Left lung (tissue), 10 donors: ENCODE results near the gene CFAP45. TPM values are rescaled to one million over a fixed set of nuclear protein-coding genes. Genes with fewer than 3 reads are reported as not detected.

Source experiments
- ATAC-seq: fragments of 200-7000 bp; cut with Tn5 transposase; one replicate; pipeline ENCODE4 v1.9.1; 2020; ENCODE audit warnings: moderate library complexity
- DNase-seq, 4 donors: peaks; one replicate each; pipeline ENCODE4 v3.0.0-alpha.2; 2013 to 2020
- H3K27ac ChIP-seq, 2 donors: fragments of 200-600 bp; sonication (generic) in 1 of 2; one replicate each; pipeline versions ENCODE4 v1.5.0 to v1.8.0; 2020 to 2021
- H3K27me3 ChIP-seq, 2 donors: fragments of 200-600 bp; sonication (generic) in 1 of 2; one replicate each; pipeline versions ENCODE4 v1.5.0 to v1.8.0; 2020 to 2021
- H3K36me3 ChIP-seq, 2 donors: fragments of 200-600 bp; sonication (generic) in 1 of 2; one replicate each; pipeline versions ENCODE4 v1.5.0 to v1.8.0; 2020 to 2021
- H3K4me1 ChIP-seq, 2 donors: fragments of 200-600 bp; one replicate each; pipeline ENCODE4 v1.8.0; 2021
- H3K4me3 ChIP-seq, 2 donors: fragments of 200-600 bp; sonication (generic) in 1 of 2; one replicate each; pipeline versions ENCODE4 v1.5.0 to v1.8.0; 2020 to 2021; ENCODE audit warnings: mild to moderate bottlenecking in 1 of 2
- H3K9me3 ChIP-seq, 2 donors: fragments of 200-600 bp; sonication (generic) in 1 of 2; one replicate each; pipeline versions ENCODE4 v1.5.0 to v1.8.0; 2020 to 2021
- intact Hi-C, 2 donors: fragments of 100-400 bp; cut with DNase I; formaldehyde crosslinking; loops; one replicate each; pipeline versions ENCODE4 v1.11.2 to v1.14.2; 2022
- polyA plus RNA-seq, 6 donors: library from polyadenylated mRNA; unstranded; fragments of 120-200 nt; gene quantifications; one replicate each; pipeline ENCODE4 v1.2.1, GENCODE V29; 2013; ENCODE audit not compliant: insufficient read length in 6 of 6
- total RNA-seq, 2 donors: library from RNA; stranded (reverse); fragmentation: NEBNext Ultra II Directional; extraction: Animal tissue kit (Norgen Biotek cat#: 25700); gene quantifications; one replicate each; pipeline ENCODE4 v1.2.1, GENCODE V29; 2021
- TF ChIP-seq, protein P1 (sequence below), 2 donors: fragments of 200-600 bp; sonication (generic) in 1 of 2; IDR thresholded peaks; one replicate each; pipeline versions ENCODE4 v1.5.0 to v1.8.0; 2021; ENCODE audit warnings: antibody characterized with exemption in 2 of 2
- donor health status: DM: no; HTN: yes; CAD: no.
- donor health status: DM: no; HTN: no; CAD: no.

Gene CFAP45
- total and polyA plus RNA-seq, 8 donors = 1.1 to 12.4 (median 6.4) TPM

DNA sequence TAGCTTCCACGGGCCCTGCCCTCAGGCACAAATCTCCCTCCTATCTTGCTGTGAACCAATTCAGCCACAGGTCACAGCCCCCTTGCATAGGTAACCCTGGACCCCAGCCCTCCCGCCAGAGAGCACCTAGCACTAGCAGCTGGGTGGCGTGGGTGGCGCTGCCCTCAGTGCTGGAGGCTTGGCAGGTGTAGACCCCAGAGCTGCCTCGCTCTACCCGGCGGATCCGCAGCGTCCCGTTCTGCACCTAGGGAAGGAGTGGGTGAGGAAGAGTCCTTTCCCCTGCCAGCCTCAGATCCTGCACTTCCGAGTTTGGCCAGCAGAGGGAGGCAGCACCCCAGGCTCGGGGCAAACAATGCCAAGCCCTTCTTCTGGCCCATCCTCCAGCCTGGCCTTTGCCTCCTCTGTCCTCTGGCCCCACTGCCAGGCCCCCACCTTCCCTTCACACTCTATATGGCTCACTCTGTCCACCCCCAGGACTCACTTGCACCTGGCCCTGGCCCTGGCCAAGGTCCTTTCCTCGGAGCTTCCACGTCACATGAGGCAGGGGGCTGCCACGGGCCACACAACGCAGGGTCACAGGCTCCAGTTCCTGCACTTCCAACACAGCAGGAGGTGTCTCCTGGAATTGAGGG, 36.4 kb upstream of the CFAP45 start:
- Histone ChIP-seq H3K36me3 (no peaks in the 10 kb centered on the region), H3K27me3 (no peaks in the 10 kb centered on the region), H3K27ac (no peak overlapping the region), H3K4me1 (peaks cover 11 to 23% of the 10 kb centered on the region in 2 donors), H3K4me3 (no peak overlapping the region), H3K9me3 (no peaks in the 10 kb centered on the region)
- ATAC-seq = peak; percentile 94
- TF ChIP-seq, protein P1, sequence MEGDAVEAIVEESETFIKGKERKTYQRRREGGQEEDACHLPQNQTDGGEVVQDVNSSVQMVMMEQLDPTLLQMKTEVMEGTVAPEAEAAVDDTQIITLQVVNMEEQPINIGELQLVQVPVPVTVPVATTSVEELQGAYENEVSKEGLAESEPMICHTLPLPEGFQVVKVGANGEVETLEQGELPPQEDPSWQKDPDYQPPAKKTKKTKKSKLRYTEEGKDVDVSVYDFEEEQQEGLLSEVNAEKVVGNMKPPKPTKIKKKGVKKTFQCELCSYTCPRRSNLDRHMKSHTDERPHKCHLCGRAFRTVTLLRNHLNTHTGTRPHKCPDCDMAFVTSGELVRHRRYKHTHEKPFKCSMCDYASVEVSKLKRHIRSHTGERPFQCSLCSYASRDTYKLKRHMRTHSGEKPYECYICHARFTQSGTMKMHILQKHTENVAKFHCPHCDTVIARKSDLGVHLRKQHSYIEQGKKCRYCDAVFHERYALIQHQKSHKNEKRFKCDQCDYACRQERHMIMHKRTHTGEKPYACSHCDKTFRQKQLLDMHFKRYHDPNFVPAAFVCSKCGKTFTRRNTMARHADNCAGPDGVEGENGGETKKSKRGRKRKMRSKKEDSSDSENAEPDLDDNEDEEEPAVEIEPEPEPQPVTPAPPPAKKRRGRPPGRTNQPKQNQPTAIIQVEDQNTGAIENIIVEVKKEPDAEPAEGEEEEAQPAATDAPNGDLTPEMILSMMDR (IDR thresholded peaks at IDR 0.05) = peak; percentile 98 to 99
- intact Hi-C loops = loop anchor here in 1 of 2 donors (5.0 kb wide), 1 partner anchor 71 kb away; no protein-coding TSS in a partner anchor
- peak; percentile 45 to 92 (median 62) for DNase-seq

DNA sequence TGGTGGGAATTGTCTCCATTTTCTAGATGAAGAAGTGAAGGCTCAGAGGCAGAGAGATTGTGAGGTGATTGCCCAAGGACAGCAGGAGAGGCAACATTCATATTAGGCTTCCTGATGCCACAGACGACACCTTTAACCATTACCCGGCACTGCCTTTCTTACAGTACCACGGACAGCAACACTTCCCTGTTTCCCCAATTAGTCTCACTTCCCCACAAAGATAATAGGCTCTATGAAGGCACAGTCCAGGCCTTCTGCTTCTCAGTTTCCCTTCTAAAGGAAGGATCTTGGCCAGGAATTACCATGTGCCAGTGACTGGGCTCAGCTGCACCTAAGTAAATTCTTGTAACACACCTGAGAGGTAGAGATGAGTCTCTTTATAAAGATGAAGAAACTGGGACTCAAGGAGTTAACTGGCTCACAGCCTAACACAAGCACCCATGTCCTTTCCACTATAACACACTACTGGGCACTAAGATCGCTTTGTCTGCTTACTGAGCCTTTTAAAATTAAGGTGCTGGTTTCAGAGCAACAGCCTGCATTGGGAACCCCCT, 35.8 kb upstream of the CFAP45 start:
- H3K4me1 ChIP-seq = peaks cover 11 to 23% of the 10 kb centered on the region in 2 donors
- H3K27me3 ChIP-seq = no peaks in the 10 kb centered on the region
- intact Hi-C loops = loop anchor here in 1 of 2 donors (5.0 kb wide), 1 partner anchor 72 kb away; no protein-coding TSS in a partner anchor
- no peak overlapping the region for H3K27ac ChIP-seq
- ATAC-seq (peak; percentile 36), DNase-seq (no peak)
- no peak overlapping the region for H3K4me3 ChIP-seq
- TF ChIP-seq, protein P1 (IDR thresholded peaks at IDR 0.05) = no peak
- no peaks in the 10 kb centered on the region for H3K36me3 ChIP-seq
- H3K9me3 ChIP-seq = no peaks in the 10 kb centered on the region

DNA sequence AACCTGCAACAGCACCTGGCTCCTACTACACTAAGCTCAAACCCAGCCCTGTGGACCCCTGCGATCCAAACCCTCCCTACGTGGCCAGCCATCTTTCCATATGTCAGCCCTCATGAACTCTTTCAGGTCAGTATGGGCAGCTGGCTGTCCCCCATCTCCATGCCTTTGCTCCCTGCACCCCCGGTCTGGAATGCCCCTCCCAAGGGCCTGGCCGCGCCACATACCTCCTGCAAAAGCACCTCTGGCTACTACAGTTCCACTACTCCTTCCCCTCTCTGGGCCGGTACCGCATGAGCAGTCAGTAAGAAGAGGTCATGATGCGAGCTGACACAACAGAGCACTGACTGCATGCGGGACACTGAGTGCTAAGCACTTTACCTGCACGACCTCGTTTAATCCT, 35.3 kb upstream of the CFAP45 start:
- Histone ChIP-seq H3K27me3 (no peaks in the 10 kb centered on the region), H3K9me3 (no peaks in the 10 kb centered on the region), H3K4me3 (no peak overlapping the region), H3K27ac (no peak overlapping the region), H3K36me3 (no peaks in the 10 kb centered on the region), H3K4me1 (peaks cover 11 to 23% of the 10 kb centered on the region in 2 donors)
- ATAC-seq = no peak
- intact Hi-C loops = loop anchor here in 1 of 2 donors (5.0 kb wide), 1 partner anchor 72 kb away; no protein-coding TSS in a partner anchor
- TF ChIP-seq, protein P1 (IDR thresholded peaks at IDR 0.05) = no peak
- DNase-seq = no peak

DNA sequence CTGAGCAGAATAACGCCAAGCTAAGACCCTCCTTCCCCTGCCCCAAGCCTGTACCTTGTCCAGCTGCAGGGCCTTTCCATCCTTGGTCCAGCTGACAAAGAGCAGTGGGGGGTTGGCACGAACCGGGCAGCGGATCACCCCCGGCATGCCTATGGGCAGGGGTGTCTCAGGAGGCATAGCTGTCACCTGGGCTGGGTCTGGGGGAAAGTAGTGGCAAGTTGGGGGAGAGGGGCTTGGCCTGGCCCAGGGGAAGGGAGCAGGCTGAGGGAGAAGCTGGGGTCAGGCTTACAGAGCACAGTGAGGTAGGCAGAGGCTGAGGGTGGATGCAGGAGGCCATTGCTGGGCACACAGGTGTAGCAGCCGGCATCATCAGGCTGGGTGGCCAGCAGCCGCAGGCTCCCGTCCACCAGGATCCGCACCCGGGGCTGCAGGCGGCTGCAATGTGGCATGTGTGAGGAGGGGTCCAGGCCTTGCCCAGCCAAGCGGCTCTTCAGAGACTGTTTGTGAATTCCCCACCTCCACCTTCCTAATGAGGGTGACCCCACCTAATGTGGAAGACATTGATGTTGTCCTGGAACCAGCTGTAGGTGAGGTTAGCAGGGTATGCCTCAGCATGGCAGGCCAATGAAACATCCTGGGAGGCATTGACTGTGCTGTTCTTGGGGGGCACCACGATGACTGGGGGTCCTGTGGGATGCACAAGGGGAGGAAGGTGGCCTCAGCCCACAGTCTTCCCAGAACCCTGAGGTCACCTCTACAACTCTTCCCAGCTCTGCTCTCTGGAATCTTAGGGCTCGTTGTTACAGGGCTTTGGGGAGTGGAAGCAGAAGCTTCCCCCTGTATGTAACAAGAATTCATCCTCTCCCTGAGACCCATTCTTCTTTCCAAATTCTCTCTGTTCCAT, 34.4 kb upstream of the CFAP45 start:
- H3K36me3 ChIP-seq = no peaks in the 10 kb centered on the region
- H3K27ac ChIP-seq = no peak overlapping the region
- intact Hi-C loops = loop anchor here in 1 of 2 donors (5.0 kb wide), 1 partner anchor 73 kb away; no protein-coding TSS in a partner anchor
- TF ChIP-seq, protein P1 (IDR thresholded peaks at IDR 0.05) = no peak
- peaks cover 11 to 23% of the 10 kb centered on the region in 2 donors for H3K4me1 ChIP-seq
- no peak for ATAC-seq
- DNase-seq = peak in 1 of 4 donors; percentile 76
- H3K4me3 ChIP-seq = no peak overlapping the region
- H3K27me3 ChIP-seq = no peaks in the 10 kb centered on the region
- no peaks in the 10 kb centered on the region for H3K9me3 ChIP-seq
